HepG2 (cell line): Measurements from ENCODE around the gene PARD3. TPM values are rescaled to one million over a fixed set of nuclear protein-coding genes. Genes with fewer than 3 reads are reported as not detected.

Source experiments
- ATAC-seq: fragments of 200-7000 bp; cut with Tn5 transposase; 3 replicates; pipeline ENCODE4 v1.9.1; 2020; ENCODE audit warnings: mild to moderate bottlenecking, moderate library complexity
- BruUV-seq: library from RNA; stranded (reverse); fragments of 400-500 nt; replicated peaks from 2 replicates; lab custom pipeline; 2021; lab: Mats Ljungman, UMichigan
- CTCF ChIA-PET: fragments of 300-600 bp; formaldehyde crosslinking; extraction: SDS; loops from one replicate; lab custom pipeline; 2021; ENCODE audit warnings: low total read pairs, inconsistent platforms, low intra/inter-chr PET ratio; lab: Yijun Ruan, JAX
- POLR2A ChIA-PET: fragments of 350-600 bp; sonication (Branson Sonifier 250); formaldehyde crosslinking; loops from one replicate; lab custom pipeline; 2020; ENCODE audit warnings: antibody characterized with exemption, inconsistent platforms; lab: Yijun Ruan, JAX
- DNase-seq: peaks from one replicate; pipeline ENCODE4 v3.0.0-alpha.2; 2015; ENCODE audit warnings: low spot score
- FAIRE-seq: peaks from 3 replicates; lab custom pipeline; 2011; peaks lifted over from hg19 to GRCh38; lab: Jason Lieb, UNC
- H2AFZ ChIP-seq: one replicate; pipeline ENCODE4 v1.6.1; 2011; ENCODE audit warnings: low read length, inconsistent platforms
- H3K27ac ChIP-seq: fragments of 300-600 bp; 3 replicates; pipeline ENCODE4 v1.8.0; 2011; ENCODE audit warnings: mixed run types, mild to moderate bottlenecking, mixed read lengths, low read length, inconsistent platforms; ENCODE audit not compliant: insufficient read depth; ENCODE audit errors: extremely low read length
- H3K27me3 ChIP-seq, 2 experiments: fragments of 200-600 bp in 1 of 2; 2 replicates in 1 of 2; 3 replicates in 1 of 2; pipeline versions ENCODE4 v1.6.0 to v1.8.0; 2011; ENCODE audit warnings: low read length in 2 of 2, mild to moderate bottlenecking in 2 of 2, moderate library complexity in 2 of 2, inconsistent platforms in 1 of 2; ENCODE audit not compliant: insufficient read depth in 2 of 2, control insufficient read depth in 1 of 2
- H3K36me3 ChIP-seq, 2 experiments: fragments of 200-600 bp in 1 of 2; replicated peaks in 1 of 2; 2 replicates in 1 of 2; 3 replicates in 1 of 2; pipeline versions ENCODE4 v1.5.1 to v1.8.0; 2011; ENCODE audit warnings: low read length in 2 of 2, inconsistent platforms in 1 of 2; ENCODE audit not compliant: insufficient read depth in 2 of 2, control insufficient read depth in 1 of 2
- H3K4me1 ChIP-seq: 2 replicates; pipeline ENCODE4 v1.5.1; 2012; ENCODE audit warnings: low read length, inconsistent platforms; ENCODE audit not compliant: insufficient read depth
- H3K4me2 ChIP-seq: 2 replicates; pipeline ENCODE4 v1.6.0; 2011; ENCODE audit warnings: low read depth, low read length, inconsistent platforms
- H3K4me3 ChIP-seq, 3 experiments: fragments of 200-600 bp in 1 of 3; sonication (generic), shearing (Covaris generic) in 1 of 3; replicated peaks in 1 of 3; 2 replicates each; pipeline ENCODE4 v1.5.1; 2011 to 2016; ENCODE audit warnings: low read length in 3 of 3, inconsistent platforms in 2 of 3, low read depth in 2 of 3, mild to moderate bottlenecking in 2 of 3, control low read depth in 1 of 3, mixed read lengths in 1 of 3; ENCODE audit not compliant: insufficient read depth in 1 of 3
- H3K79me2 ChIP-seq: one replicate; pipeline ENCODE4 v1.6.1; 2011; ENCODE audit warnings: low read length, inconsistent platforms; ENCODE audit not compliant: insufficient read depth
- H3K9ac ChIP-seq: 2 replicates; pipeline ENCODE4 v1.6.0; 2011; ENCODE audit warnings: mild to moderate bottlenecking, low read depth, low read length, inconsistent platforms; ENCODE audit not compliant: insufficient read depth
- H3K9me3 ChIP-seq: 2 replicates; pipeline ENCODE4 v1.5.1; 2012; ENCODE audit warnings: mild to moderate bottlenecking, low read length
- H4K20me1 ChIP-seq: 2 replicates; pipeline ENCODE4 v1.6.0; 2011; ENCODE audit warnings: inconsistent platforms, mild to moderate bottlenecking, low read length, moderate library complexity; ENCODE audit not compliant: insufficient read depth
- DMAP1 ChIP-seq: IDR thresholded peaks from 2 replicates; pipeline ENCODE4 v1.6.1; 2016
- ELF1 ChIP-seq: sonication (generic); formaldehyde crosslinking; IDR thresholded peaks from 2 replicates; pipeline ENCODE4 v1.4.0; 2020; ENCODE audit warnings: missing genetic modification reagents
- ELF3 ChIP-seq: IDR thresholded peaks from 2 replicates; pipeline ENCODE4 v1.6.1; 2016; ENCODE audit warnings: missing genetic modification reagents, missing compliant biosample characterization
- HMG20A ChIP-seq: IDR thresholded peaks from 2 replicates; pipeline ENCODE4 v1.6.1; 2016; ENCODE audit warnings: borderline replicate concordance
- RXRB ChIP-seq: IDR thresholded peaks from 2 replicates; pipeline ENCODE4 v1.6.1; 2016; ENCODE audit warnings: borderline replicate concordance, missing genetic modification reagents, missing compliant biosample characterization
- SALL1 ChIP-seq: sonication (generic); formaldehyde crosslinking; IDR thresholded peaks from 2 replicates; pipeline ENCODE4 v1.8.0; 2022; ENCODE audit warnings: mild to moderate bottlenecking, missing genetic modification reagents
- SAP130 ChIP-seq: IDR thresholded peaks from 2 replicates; pipeline ENCODE4 v1.6.1; 2016; ENCODE audit warnings: low read depth
- SOX5 ChIP-seq: IDR thresholded peaks from 2 replicates; pipeline ENCODE4 v1.6.1; 2016; ENCODE audit warnings: borderline replicate concordance
- TBX3 ChIP-seq: fragments of 450-650 bp; IDR thresholded peaks from 2 replicates; pipeline ENCODE4 v1.6.1; 2017; ENCODE audit warnings: antibody characterized with exemption, mild to moderate bottlenecking, inconsistent platforms, borderline replicate concordance
- ZFY ChIP-seq: sonication (generic); formaldehyde crosslinking; IDR thresholded peaks from 2 replicates; pipeline ENCODE4 v1.4.0; 2020; ENCODE audit warnings: missing genetic modification reagents
- ZMYM4 ChIP-seq: sonication (generic); formaldehyde crosslinking; IDR thresholded peaks from 2 replicates; pipeline ENCODE4 v1.8.1; 2023; ENCODE audit warnings: mild to moderate bottlenecking, missing genetic modification reagents
- ZNF652 ChIP-seq: IDR thresholded peaks from 2 replicates; pipeline ENCODE4 v1.6.1; 2016; ENCODE audit warnings: low read depth, borderline replicate concordance
- WGBS: methylation state at CpG from one replicate; pipeline ENCODE4 v1.1.6; 2017; ENCODE audit warnings: low lambda C conversion rate; 5-methylcytosine and 5-hydroxymethylcytosine counted together
- in situ Hi-C: cut with HindIII; loops from 2 replicates; pipeline ENCODE4 v1.10.0; 2017; ENCODE audit warnings: low pct_unique_long_range_greater_than_20kb; ENCODE audit not compliant: extremely low pct_ligation_motif_present
- intact Hi-C: fragments of 100-400 bp; cut with micrococcal nuclease; formaldehyde crosslinking; loops from one replicate; pipeline ENCODE4 v1.10.0; 2022; ENCODE audit not compliant: unreplicated experiment
- polyA plus RNA-seq, 8 experiments: library from polyadenylated mRNA; depleted of rRNA in 3 of 8; stranded (reverse) in 7 of 8; unstranded in 1 of 8; fragments of >200 nt; fragmentation: Illumina TruSeq in 4 of 8; extraction: Trizol in 4 of 8; gene quantifications; 2 replicates each; pipeline versions ENCODE4 v1.2.1 to v1.2.3, GENCODE V29; 2011 to 2016; ENCODE audit warnings: low read depth in 4 of 8, missing spikeins in 1 of 8, mixed read lengths in 1 of 8; ENCODE audit not compliant: insufficient read depth in 1 of 8
- total RNA-seq, 5 experiments: library from RNA; depleted of rRNA; stranded (reverse); fragments of >200 nt; fragmentation: Illumina TruSeq; extraction: Trizol; gene quantifications; 2 replicates each; pipeline ENCODE4 v1.2.3, GENCODE V29; 2016; ENCODE audit warnings: low read depth in 1 of 5
- TF ChIP-seq, protein P1 (sequence below): sonication (generic); formaldehyde crosslinking; IDR thresholded peaks from 2 replicates; pipeline ENCODE4 v1.4.0; 2020; ENCODE audit warnings: mild to moderate bottlenecking, missing genetic modification reagents
- TF ChIP-seq, protein P2 (sequence below): IDR thresholded peaks from 2 replicates; pipeline ENCODE4 v1.6.1; 2016; ENCODE audit warnings: control low read depth
- TF ChIP-seq, protein P3 (sequence below): sonication (generic); formaldehyde crosslinking; IDR thresholded peaks from 2 replicates; pipeline ENCODE4 v1.4.0; 2020; ENCODE audit warnings: mild to moderate bottlenecking, missing genetic modification reagents
- TF ChIP-seq, protein P4 (sequence below): IDR thresholded peaks from 2 replicates; pipeline ENCODE4 v1.6.1; 2016; ENCODE audit warnings: missing compliant biosample characterization, missing genetic modification reagents, borderline replicate concordance
- TF ChIP-seq, protein P5 (sequence below): sonication (generic); formaldehyde crosslinking; conservative IDR thresholded peaks from 2 replicates; pipeline ENCODE4 v1.8.0; 2022; ENCODE audit warnings: low read depth, missing genetic modification reagents

The PARD3 gene
- total and polyA plus RNA-seq, 2 of the 13 experiments (the other 11 are each of a cell fraction or from before 2014, with no cell fraction given): 40.9 to 60.0 TPM

DNA sequence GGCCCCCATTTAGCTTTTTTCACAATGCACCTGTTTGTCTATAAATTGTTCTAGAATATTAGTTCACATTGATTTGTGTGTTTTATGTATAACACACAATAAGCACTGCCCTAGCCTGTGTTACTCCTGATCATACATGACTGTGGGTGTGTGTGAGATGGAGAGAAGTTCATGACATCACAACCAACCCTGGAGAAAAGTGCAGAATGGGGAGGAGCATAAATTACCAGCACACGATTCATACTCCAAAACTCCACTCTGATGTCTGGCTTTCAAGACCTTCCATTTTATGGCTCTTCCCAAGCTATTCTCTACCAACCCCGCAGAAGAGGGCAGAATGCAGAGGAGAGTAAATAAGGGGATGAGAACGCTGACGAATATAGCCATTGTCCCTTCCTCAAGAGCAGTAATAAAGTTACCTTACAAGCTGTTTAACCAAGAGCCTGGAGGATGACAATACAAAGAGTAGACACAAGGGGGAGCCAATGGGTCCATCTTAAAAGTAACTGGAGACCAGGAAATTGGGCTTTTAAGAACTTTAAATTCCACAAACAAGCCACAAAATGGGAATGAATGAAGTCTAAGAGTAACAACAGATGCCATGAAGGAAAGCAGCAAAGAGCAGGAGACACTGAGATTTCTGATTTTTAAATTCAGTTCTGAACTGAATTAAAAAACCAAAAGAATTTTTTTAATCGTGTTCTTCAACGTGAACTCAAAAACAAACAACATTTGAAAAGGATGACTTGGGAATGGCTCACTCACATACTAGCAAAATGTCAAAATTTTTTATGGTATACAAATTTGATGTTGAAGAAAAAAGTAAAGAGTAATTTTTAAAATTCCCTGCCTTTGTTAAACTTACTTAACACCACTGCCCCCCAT is 159.6 kb downstream of the PARD3 start (continued):
- TF ChIP-seq, protein P1, sequence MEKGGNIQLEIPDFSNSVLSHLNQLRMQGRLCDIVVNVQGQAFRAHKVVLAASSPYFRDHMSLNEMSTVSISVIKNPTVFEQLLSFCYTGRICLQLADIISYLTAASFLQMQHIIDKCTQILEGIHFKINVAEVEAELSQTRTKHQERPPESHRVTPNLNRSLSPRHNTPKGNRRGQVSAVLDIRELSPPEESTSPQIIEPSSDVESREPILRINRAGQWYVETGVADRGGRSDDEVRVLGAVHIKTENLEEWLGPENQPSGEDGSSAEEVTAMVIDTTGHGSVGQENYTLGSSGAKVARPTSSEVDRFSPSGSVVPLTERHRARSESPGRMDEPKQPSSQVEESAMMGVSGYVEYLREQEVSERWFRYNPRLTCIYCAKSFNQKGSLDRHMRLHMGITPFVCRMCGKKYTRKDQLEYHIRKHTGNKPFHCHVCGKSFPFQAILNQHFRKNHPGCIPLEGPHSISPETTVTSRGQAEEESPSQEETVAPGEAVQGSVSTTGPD: no peak
- TF ChIP-seq ELF1 (CRISPR knock-in tag): peak; percentile 12; the same call in 1 of the 2 replicates
- no peak for TF ChIP-seq DMAP1 (CRISPR knock-in tag)
- TF ChIP-seq ELF3 (CRISPR knock-in tag): 0 out of 2 replicates have a peak, but pooled peaks have one; percentile 20
- TF ChIP-seq, protein P2, sequence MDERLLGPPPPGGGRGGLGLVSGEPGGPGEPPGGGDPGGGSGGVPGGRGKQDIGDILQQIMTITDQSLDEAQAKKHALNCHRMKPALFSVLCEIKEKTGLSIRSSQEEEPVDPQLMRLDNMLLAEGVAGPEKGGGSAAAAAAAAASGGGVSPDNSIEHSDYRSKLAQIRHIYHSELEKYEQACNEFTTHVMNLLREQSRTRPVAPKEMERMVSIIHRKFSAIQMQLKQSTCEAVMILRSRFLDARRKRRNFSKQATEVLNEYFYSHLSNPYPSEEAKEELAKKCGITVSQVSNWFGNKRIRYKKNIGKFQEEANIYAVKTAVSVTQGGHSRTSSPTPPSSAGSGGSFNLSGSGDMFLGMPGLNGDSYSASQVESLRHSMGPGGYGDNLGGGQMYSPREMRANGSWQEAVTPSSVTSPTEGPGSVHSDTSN (CRISPR knock-in tag): no peak
- TF ChIP-seq, protein P3, sequence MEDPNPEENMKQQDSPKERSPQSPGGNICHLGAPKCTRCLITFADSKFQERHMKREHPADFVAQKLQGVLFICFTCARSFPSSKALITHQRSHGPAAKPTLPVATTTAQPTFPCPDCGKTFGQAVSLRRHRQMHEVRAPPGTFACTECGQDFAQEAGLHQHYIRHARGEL (CRISPR knock-in tag): no peak
- no peak for TF ChIP-seq ZFY
- no peak for TF ChIP-seq ZNF652
- TF ChIP-seq, all 625 proteins: peak for 7

DNA sequence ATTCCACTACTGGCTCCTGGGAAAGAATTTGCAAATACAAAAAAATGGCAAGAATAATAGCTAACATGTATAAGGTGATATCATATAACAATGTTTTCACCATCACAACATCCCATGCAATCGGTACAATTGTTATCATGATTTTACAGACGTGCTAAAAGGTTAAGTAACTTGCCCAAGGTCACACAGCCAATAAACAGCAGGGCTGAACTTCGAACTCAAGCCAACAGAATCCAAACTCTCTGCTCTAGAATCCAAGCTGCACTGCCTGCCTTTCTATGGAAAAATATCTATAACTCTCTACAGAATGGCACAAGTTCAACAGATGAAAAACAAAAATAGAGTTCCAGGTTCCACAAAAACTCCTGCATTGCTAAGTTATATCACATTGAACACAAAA is 160.9 kb downstream of the PARD3 start:
- ATAC-seq: peak; percentile 59; the same call in 2 of the 3 replicates
- TSS peak; percentile 9 for BruUV-seq
- peak overlapping the region; percentile 25 for H3K4me2 ChIP-seq
- TF ChIP-seq SALL1: peak; percentile 37; the same call in 1 of the 2 replicates
- TF ChIP-seq, protein P4, sequence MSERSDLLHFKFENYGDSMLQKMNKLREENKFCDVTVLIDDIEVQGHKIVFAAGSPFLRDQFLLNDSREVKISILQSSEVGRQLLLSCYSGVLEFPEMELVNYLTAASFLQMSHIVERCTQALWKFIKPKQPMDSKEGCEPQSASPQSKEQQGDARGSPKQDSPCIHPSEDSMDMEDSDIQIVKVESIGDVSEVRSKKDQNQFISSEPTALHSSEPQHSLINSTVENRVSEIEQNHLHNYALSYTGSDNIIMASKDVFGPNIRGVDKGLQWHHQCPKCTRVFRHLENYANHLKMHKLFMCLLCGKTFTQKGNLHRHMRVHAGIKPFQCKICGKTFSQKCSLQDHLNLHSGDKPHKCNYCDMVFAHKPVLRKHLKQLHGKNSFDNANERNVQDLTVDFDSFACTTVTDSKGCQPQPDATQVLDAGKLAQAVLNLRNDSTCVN (CRISPR knock-in tag): peak; percentile 94
- TF ChIP-seq ZMYM4 (CRISPR knock-in tag): 0 out of 2 replicates have a peak, but pooled peaks have one; percentile 31
- 0 out of 2 replicates have a peak, but pooled peaks have one; percentile 13 for TF ChIP-seq HMG20A
- TF ChIP-seq SAP130 (CRISPR knock-in tag): 0 out of 2 replicates have a peak, but pooled peaks have one; percentile 23
- TF ChIP-seq TBX3: peak; percentile 74
- TF ChIP-seq, protein P5, sequence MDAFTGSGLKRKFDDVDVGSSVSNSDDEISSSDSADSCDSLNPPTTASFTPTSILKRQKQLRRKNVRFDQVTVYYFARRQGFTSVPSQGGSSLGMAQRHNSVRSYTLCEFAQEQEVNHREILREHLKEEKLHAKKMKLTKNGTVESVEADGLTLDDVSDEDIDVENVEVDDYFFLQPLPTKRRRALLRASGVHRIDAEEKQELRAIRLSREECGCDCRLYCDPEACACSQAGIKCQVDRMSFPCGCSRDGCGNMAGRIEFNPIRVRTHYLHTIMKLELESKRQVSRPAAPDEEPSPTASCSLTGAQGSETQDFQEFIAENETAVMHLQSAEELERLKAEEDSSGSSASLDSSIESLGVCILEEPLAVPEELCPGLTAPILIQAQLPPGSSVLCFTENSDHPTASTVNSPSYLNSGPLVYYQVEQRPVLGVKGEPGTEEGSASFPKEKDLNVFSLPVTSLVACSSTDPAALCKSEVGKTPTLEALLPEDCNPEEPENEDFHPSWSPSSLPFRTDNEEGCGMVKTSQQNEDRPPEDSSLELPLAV (CRISPR knock-in tag): no peak
- TF ChIP-seq SOX5 (CRISPR knock-in tag): peak; percentile 73; the same call in 1 of the 2 replicates
- no peak for TF ChIP-seq RXRB (CRISPR knock-in tag)

More for the DNA sequence above, 160.9 kb downstream of the PARD3 start:
- ChIA-PET POLR2A (no interaction called here), CTCF (no interaction called here)
- peaks cover 54% of the 10 kb centered on the region for H3K79me2 ChIP-seq
- H3K9ac ChIP-seq: no peak overlapping the region
- peaks cover 10% of the 10 kb centered on the region; the same call in 1 of the 2 replicates for H4K20me1 ChIP-seq
- intact Hi-C loops (loop anchor here (2.0 to 10.0 kb wide), 2 partner anchors 173 to 331 kb away; no protein-coding TSS in a partner anchor), in situ Hi-C loops (loop anchor here (5.0 kb wide), 1 partner anchor 173 kb away; no protein-coding TSS in a partner anchor)
- FAIRE-seq (peak; percentile 79), DNase-seq (peak; percentile 49)
- H3K4me3 ChIP-seq: no peak overlapping the region; a peak in 1 of 6 replicates
- H3K27ac ChIP-seq: peak overlapping the region; percentile 15
- WGBS: 9% methylated on average over 3 of the region's 3 CpGs
- H3K9me3 ChIP-seq: no peaks in the 10 kb centered on the region
- peaks cover 0 to 2% of the 10 kb centered on the region in 2 experiments; a peak in 1 of 5 replicates for H3K36me3 ChIP-seq
- no peak overlapping the region for H2AFZ ChIP-seq
- peaks cover 42% of the 10 kb centered on the region for H3K4me1 ChIP-seq
- no peaks in the 10 kb centered on the region for H3K27me3 ChIP-seq
